ENCODE data around the gene PRPF6. TPM values are rescaled to one million over a fixed set of nuclear protein-coding genes. Genes with fewer than 3 reads are reported as not detected.

PRPF6 gene
- total and polyA plus RNA-seq, 2 donors (not counting 3 experiments of a cell fraction or from before 2014, with no cell fraction given): 35.3 to 67.4 TPM

- DNase-seq (ENCODE audit: low read depth, low spot score): no peak
- dilution Hi-C loops (cut with MboI; ENCODE audit: extremely low pct_ligation_motif_present, low sequenced_read_pairs): no loop called here
- no peaks in the 10 kb centered on the region for H3K9me3 ChIP-seq (replicated peaks; ENCODE audit: control insufficient read depth, insufficient read depth, low read length)
- peaks cover 74% of the 10 kb centered on the region for H3K4me1 ChIP-seq (ENCODE audit: control insufficient read depth, extremely low read depth, insufficient read depth, low read length)
- H3K4me2 ChIP-seq (ENCODE audit: insufficient read depth, low read length): peak overlapping the region; percentile 49
- no peaks in the 10 kb centered on the region for H3K27me3 ChIP-seq (ENCODE audit: control insufficient read depth in 2 of 2, insufficient read depth in 2 of 2, low read length in 2 of 2)
- peaks cover 6% of the 10 kb centered on the region for H3K79me2 ChIP-seq (ENCODE audit: control insufficient read depth, insufficient read depth, low read length)
- no peak overlapping the region for H2AFZ ChIP-seq (ENCODE audit: low read depth, low read length)
- H3K27ac ChIP-seq (ENCODE audit: insufficient read depth, low read depth, low read length): peak overlapping the region; percentile 83
- H3K4me3 ChIP-seq (replicated peaks in 1 of 3; ENCODE audit: insufficient read depth in 1 of 3, low read depth in 1 of 3, low read length in 3 of 3): no peak overlapping the region
- ChIA-PET POLR2A (interaction anchor here (1.6 to 2.4 kb wide), 3 partner anchors 9 to 14 kb away, joined by 11 to 21 read pairs (median 12); partner anchors contain the start of gene TCEA2), CTCF (interaction anchor here (0.7 to 15.2 kb wide), 9 partner anchors 9 to 515 kb away, joined by 3 to 412 read pairs (median 5); partner anchors contain the start of genes C20orf204, PRPF6, PTK6 and SAMD10)
- H3K36me3 ChIP-seq (ENCODE audit: control insufficient read depth in 2 of 2, extremely low read depth in 1 of 2, insufficient read depth in 2 of 2, low read length in 2 of 2): peaks cover 2% of the 10 kb centered on the region in 2 experiments
- intact Hi-C loops (cut with micrococcal nuclease): loop anchor here (10.0 kb wide), 1 partner anchor 158 kb away; the partner anchor contains the start of gene DNAJC5
- no peaks in the 10 kb centered on the region for H4K20me1 ChIP-seq (replicated peaks; ENCODE audit: control insufficient read depth, extremely low read depth, insufficient read depth, low read length)
- BruUV-seq (replicated peaks): no TSS peak
- FAIRE-seq: no peak
- H3K9ac ChIP-seq (replicated peaks; ENCODE audit: extremely low read depth, insufficient read depth, low read length): no peak overlapping the region
- TF ChIP-seq FOS (IDR thresholded peaks at IDR 0.05; ENCODE audit: borderline replicate concordance, insufficient read depth, low read length) (no peak), GATA2 (IDR thresholded peaks at IDR 0.05; ENCODE audit: insufficient read depth, insufficient read length, low read depth, low read length) (no peak), POLR2AphosphoS5 (IDR thresholded peaks at IDR 0.05; ENCODE audit: insufficient read depth, low read depth, low read length) (no peak), POLR2A (IDR thresholded peaks at IDR 0.05; ENCODE audit: low read depth, low read length) (no peak), JUN (IDR thresholded peaks at IDR 0.05; ENCODE audit: borderline replicate concordance, insufficient read depth, insufficient read length, low read depth) (no peak), MYC (IDR thresholded peaks at IDR 0.05; ENCODE audit: low read depth, low read length) (no peak), MAX (IDR thresholded peaks at IDR 0.05; ENCODE audit: insufficient read depth, insufficient read length) (no peak), CTCF (IDR thresholded peaks at IDR 0.05; ENCODE audit: extremely low read depth in 1 of 2, insufficient read depth in 1 of 2, low read depth in 1 of 2, low read length in 2 of 2) (no peak), EZH2 (IDR thresholded peaks at IDR 0.05; ENCODE audit: borderline replicate concordance, low read depth, low read length, severe bottlenecking) (no peak)
- H3K9me1 ChIP-seq (replicated peaks; ENCODE audit: control insufficient read depth, extremely low read depth, insufficient read depth, low read length): no peaks in the 10 kb centered on the region
These were observed 72.3 kb downstream of the PRPF6 start for GRCh38 chr20:64052987-64053840.
